ENCODE measurements around the gene S100A1.

Gene S100A1

DNA sequence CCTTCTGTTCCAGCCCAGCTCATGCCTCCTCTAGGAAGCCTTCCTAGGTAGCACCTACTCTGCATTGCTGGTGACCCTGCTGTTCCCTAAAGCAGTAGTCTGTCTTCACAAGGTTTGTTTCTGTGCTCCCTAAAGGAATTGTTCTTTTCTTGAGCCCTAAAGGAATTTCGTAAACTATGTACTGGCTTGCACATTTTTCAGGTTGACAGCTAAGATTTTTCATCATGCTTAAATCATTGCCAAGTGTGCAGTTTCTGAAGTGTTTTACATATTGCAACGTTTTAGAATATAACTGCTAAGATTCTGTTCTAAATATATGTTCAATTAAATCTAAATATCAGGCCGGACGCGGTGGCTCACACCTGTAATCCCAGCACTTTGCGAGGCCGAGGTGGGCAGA is 28.4 kb upstream of the S100A1 start:
- H4K20me1 ChIP-seq (ENCODE audit: insufficient read depth, low read length), result no peaks in the 10 kb centered on the region
- peak overlapping the region; percentile 95 for H3K27ac ChIP-seq (ENCODE audit: low read length)
- H3K4me1 ChIP-seq (ENCODE audit: low read length), result peaks cover 59% of the 10 kb centered on the region
- H3K27me3 ChIP-seq (ENCODE audit: low read depth, low read length), result no peaks in the 10 kb centered on the region
- TF ChIP-seq EZH2phosphoT487 (IDR thresholded peaks at IDR 0.05; ENCODE audit: low read depth), result no peak
- no peak for TF ChIP-seq CTCF (IDR thresholded peaks at IDR 0.05; ENCODE audit: low read depth, low read length)
- peak overlapping the region; percentile 20; the same call in 1 of the 2 replicates for H3K9ac ChIP-seq (ENCODE audit: low read length)
- 0 out of 2 replicates have a peak overlapping the region, but pooled peaks have one; percentile 26 for H2AFZ ChIP-seq (ENCODE audit: low read depth, low read length)
- no peaks in the 10 kb centered on the region for H3K79me2 ChIP-seq (ENCODE audit: low read length)
- H3K4me3 ChIP-seq (ENCODE audit: low read length), result no peak overlapping the region
- peak overlapping the region; percentile 9; the same call in 1 of the 2 replicates for H3K4me2 ChIP-seq (ENCODE audit: low read length)
- H3K9me3 ChIP-seq (ENCODE audit: insufficient read depth, low read length), result no peaks in the 10 kb centered on the region
- H3K36me3 ChIP-seq (replicated peaks; ENCODE audit: low read depth, low read length), result no peaks in the 10 kb centered on the region

GRCh38 chr1:153602749-153603148 is 25.5 kb upstream of the S100A1 start:
- no peaks in the 10 kb centered on the region for H4K20me1 ChIP-seq (ENCODE audit: insufficient read depth, low read length)
- H3K4me1 ChIP-seq (ENCODE audit: low read length), result peaks cover 63% of the 10 kb centered on the region

GRCh38 chr1:153606194-153606593 is 22.0 kb upstream of the S100A1 start:
- Histone ChIP-seq H3K4me3 (ENCODE audit: low read length) (peak overlapping the region; percentile 17; the same call in 1 of the 2 replicates), H3K27ac (ENCODE audit: low read length) (no peak overlapping the region; the same call in 1 of the 2 replicates), H4K20me1 (ENCODE audit: insufficient read depth, low read length) (no peaks in the 10 kb centered on the region), H3K79me2 (ENCODE audit: low read length) (no peaks in the 10 kb centered on the region), H3K9ac (ENCODE audit: low read length) (peak overlapping the region; percentile 31; the same call in 1 of the 2 replicates), H3K27me3 (ENCODE audit: low read depth, low read length) (no peaks in the 10 kb centered on the region), H3K9me3 (ENCODE audit: insufficient read depth, low read length) (no peaks in the 10 kb centered on the region), H2AFZ (ENCODE audit: low read depth, low read length) (peak overlapping the region; percentile 52), H3K36me3 (replicated peaks; ENCODE audit: low read depth, low read length) (no peaks in the 10 kb centered on the region), H3K4me2 (ENCODE audit: low read length) (peak overlapping the region; percentile 46), H3K4me1 (ENCODE audit: low read length) (peaks cover 40% of the 10 kb centered on the region)
- no peak for TF ChIP-seq CTCF (IDR thresholded peaks at IDR 0.05; ENCODE audit: low read depth, low read length)

More at GRCh38 chr1:153602749-153603148, 25.5 kb upstream of the S100A1 start:
- no peaks in the 10 kb centered on the region for H3K9me3 ChIP-seq (ENCODE audit: insufficient read depth, low read length)
- H3K27me3 ChIP-seq (ENCODE audit: low read depth, low read length), result no peaks in the 10 kb centered on the region
- no peak overlapping the region for H3K4me3 ChIP-seq (ENCODE audit: low read length)
- no peaks in the 10 kb centered on the region for H3K36me3 ChIP-seq (replicated peaks; ENCODE audit: low read depth, low read length)
- H2AFZ ChIP-seq (ENCODE audit: low read depth, low read length), result no peak overlapping the region
- TF ChIP-seq CTCF (IDR thresholded peaks at IDR 0.05; ENCODE audit: low read depth, low read length) (no peak), EZH2phosphoT487 (IDR thresholded peaks at IDR 0.05; ENCODE audit: low read depth) (no peak)
- H3K9ac ChIP-seq (ENCODE audit: low read length), result no peak overlapping the region
- no peak overlapping the region for H3K27ac ChIP-seq (ENCODE audit: low read length)
- H3K79me2 ChIP-seq (ENCODE audit: low read length), result no peaks in the 10 kb centered on the region
- no peak overlapping the region for H3K4me2 ChIP-seq (ENCODE audit: low read length)

DNA sequence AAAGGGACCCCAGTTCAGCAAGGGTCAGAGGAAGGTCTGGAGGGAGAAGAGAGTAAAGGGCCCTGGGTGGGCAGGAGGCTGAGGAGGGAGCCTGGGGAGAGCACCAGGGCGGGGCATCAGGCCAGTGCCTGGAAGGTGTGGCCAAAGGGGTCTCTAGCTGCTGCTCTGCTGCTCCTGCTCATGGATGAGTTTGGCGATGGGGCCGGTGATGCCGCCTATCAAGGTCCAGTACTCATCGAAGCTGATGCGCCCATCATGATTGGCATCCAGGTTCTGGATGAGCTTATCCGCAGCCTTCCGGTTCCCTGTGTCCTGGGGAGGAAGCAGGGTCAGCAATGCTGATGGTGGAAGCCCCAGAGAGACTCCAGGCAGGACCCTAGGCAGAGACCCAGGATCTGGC is 20.9 kb upstream of the S100A1 start:
- H3K9ac ChIP-seq (ENCODE audit: low read length), result peak overlapping the region; percentile 6; the same call in 1 of the 2 replicates
- H3K4me1 ChIP-seq (ENCODE audit: low read length), result peaks cover 35% of the 10 kb centered on the region
- H3K27me3 ChIP-seq (ENCODE audit: low read depth, low read length), result no peaks in the 10 kb centered on the region
- no peaks in the 10 kb centered on the region for H3K79me2 ChIP-seq (ENCODE audit: low read length)
- H3K36me3 ChIP-seq (replicated peaks; ENCODE audit: low read depth, low read length), result no peaks in the 10 kb centered on the region
- no peak overlapping the region for H3K4me2 ChIP-seq (ENCODE audit: low read length)
- H4K20me1 ChIP-seq (ENCODE audit: insufficient read depth, low read length), result no peaks in the 10 kb centered on the region
- H3K9me3 ChIP-seq (ENCODE audit: insufficient read depth, low read length), result no peaks in the 10 kb centered on the region
- H3K4me3 ChIP-seq (ENCODE audit: low read length), result no peak overlapping the region
- H2AFZ ChIP-seq (ENCODE audit: low read depth, low read length), result no peak overlapping the region
- TF ChIP-seq CTCF (IDR thresholded peaks at IDR 0.05; ENCODE audit: low read depth, low read length) (no peak), EZH2phosphoT487 (IDR thresholded peaks at IDR 0.05; ENCODE audit: low read depth) (no peak)
- no peak overlapping the region for H3K27ac ChIP-seq (ENCODE audit: low read length)
